HG02798 (cell line): ENCODE results near the gene ZNF574.

Source experiments
- ATAC-seq: cut with Tn5 transposase; IDR thresholded peaks from one replicate; pipeline ENCODE4 v1.9.1; 2021; ENCODE audit warnings: mild to moderate bottlenecking; ENCODE audit not compliant: unreplicated experiment, poor library complexity

ZNF574 gene

DNA sequence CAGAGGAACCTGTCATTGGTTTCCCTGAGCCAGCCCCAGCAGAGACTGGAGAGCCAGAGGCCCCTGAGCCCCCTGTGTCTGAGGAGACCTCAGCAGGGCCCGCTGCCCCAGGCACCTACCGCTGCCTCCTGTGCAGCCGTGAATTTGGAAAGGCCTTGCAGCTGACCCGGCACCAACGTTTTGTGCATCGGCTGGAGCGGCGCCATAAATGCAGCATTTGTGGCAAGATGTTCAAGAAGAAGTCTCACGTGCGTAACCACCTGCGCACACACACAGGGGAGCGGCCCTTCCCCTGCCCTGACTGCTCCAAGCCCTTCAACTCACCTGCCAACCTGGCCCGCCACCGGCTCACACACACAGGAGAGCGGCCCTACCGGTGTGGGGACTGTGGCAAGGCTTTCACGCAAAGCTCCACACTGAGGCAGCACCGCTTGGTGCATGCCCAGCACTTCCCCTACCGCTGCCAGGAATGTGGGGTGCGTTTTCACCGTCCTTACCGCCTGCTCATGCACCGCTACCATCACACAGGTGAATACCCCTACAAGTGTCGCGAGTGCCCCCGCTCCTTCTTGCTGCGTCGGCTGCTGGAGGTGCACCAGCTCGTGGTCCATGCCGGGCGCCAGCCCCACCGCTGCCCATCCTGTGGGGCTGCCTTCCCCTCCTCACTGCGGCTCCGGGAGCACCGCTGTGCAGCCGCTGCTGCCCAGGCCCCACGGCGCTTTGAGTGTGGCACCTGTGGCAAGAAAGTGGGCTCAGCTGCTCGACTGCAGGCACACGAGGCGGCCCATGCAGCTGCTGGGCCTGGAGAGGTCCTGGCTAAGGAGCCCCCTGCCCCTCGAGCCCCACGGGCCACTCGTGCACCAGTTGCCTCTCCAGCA lies 4.2 kb downstream of the ZNF574 start:
- no peak for ATAC-seq

DNA sequence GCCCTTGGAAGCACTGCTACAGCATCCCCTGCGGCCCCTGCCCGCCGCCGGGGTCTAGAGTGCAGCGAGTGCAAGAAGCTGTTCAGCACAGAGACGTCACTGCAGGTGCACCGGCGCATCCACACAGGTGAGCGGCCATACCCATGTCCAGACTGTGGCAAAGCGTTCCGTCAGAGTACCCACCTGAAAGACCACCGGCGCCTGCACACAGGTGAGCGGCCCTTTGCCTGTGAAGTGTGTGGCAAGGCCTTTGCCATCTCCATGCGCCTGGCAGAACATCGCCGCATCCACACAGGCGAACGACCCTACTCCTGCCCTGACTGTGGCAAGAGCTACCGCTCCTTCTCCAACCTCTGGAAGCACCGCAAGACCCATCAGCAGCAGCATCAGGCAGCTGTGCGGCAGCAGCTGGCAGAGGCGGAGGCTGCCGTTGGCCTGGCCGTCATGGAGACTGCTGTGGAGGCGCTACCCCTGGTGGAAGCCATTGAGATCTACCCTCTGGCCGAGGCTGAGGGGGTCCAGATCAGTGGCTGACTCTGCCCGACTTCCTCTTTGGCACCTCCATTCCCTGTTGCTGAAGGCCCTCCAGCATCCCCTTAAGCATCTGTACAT lies 4.9 kb downstream of the ZNF574 start:
- ATAC-seq = no peak

DNA sequence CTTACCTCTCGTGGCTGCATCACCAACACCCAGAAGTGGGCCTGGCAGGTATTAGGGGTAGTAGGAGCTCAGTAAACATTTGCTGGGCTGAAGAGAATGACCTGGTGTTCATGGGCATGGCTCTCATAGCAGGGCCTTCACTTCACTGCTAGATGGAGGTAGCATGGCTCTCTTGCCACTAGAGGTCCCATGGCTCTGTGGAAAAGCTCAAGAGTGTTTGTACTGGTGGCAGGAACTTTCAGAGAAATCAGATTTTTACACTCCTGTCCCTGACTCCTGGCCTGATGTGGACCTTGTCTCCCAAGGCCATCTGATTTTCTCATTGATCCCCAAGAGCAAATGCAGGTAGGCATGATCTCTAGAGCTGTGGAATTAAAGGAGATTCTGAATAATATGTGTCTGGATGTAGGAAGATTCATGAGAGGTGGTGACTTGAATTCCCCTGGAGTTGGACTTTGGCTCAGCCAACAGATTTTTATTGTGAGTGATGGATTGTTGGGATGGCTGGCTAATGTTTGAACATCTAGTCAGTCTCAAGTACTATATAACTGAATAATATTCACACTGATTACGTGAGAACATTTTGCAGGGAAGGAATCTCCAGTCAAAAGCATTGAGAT lies 5.7 kb downstream of the ZNF574 start:
- no peak for ATAC-seq

DNA sequence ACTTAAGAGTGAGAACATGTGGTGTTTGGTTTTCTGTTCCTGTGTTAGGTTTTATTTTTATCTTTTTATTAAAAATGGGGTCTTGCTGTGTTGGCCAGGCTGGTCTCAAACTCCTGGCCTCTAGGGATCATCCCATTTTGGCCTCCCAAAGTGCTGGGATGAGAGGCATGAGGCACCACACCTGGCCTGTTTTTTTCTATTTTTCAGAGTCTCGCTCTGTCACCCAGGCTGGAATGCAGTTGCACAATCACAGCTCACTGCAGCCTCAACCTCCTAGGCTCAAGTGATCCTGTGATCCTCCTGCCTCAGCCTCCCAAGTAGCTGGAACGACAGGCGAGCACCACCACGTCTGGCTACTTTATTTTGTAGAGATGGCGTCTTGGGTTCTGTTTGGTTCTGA lies 7.6 kb downstream of the ZNF574 start:
- ATAC-seq = no peak

DNA sequence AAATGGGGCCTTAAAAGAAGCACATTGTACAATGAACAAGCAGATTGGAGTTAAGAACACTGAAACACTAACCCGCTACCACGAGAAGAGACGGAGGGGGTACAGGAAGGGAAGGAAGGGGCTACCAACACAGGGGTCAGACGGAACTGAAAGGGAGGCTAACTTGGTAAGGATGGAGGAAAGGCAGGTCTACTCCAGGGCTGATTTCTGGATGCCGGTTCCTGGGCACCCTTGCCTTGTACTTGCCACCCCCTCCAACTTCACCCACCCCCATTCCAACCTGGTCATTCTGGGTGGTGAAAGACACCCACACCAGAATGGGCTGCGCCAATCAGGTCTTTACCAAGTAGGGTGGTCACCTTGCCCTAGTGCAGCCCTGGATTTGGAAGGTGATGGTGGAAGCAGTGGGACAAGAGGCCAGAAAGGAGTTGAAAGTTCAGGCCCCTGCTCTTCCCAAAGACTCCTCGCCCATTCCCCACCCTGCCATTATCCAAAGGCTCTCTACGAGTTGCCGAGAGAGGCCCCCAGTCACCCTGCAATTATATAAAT lies 10.3 kb downstream of the ZNF574 start:
- ATAC-seq = no peak

DNA sequence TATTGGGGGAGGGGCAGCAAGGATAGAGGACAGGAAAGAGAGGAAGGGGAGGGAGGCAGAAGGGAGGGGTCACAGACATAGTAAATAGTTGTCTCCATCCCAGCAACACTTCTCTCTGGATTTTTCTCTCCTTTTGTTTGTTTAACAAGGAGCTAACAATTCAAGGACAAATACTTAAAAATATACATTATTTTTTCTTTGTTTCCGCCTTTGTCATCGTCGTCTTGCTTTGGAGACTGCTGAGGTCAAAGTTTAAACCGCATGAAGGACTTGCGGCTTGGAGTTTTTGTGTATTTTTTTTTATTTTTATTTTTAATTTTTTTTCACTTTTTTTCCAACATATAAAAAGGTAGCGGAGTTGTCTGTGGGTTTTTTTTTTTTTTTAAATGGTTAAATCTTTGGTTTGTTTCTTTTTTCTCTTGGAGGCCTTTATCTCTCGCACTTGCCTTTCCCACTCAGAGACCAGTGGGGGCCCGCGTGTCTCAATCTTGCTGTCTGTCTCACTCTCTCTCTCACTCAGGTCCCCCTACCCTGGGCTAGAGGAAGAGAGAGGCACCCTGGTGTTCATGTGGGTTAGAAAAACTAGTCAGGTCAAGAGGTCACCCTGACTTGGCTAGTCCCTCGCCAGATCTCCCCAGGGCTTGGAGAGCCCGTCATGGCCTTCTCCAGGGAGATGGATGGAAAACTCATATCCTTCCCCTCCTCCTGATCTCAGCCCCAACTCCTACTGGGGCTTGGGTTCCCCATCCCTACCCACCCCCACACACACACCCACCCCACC lies 11.0 kb downstream of the ZNF574 start:
- ATAC-seq = no peak

DNA sequence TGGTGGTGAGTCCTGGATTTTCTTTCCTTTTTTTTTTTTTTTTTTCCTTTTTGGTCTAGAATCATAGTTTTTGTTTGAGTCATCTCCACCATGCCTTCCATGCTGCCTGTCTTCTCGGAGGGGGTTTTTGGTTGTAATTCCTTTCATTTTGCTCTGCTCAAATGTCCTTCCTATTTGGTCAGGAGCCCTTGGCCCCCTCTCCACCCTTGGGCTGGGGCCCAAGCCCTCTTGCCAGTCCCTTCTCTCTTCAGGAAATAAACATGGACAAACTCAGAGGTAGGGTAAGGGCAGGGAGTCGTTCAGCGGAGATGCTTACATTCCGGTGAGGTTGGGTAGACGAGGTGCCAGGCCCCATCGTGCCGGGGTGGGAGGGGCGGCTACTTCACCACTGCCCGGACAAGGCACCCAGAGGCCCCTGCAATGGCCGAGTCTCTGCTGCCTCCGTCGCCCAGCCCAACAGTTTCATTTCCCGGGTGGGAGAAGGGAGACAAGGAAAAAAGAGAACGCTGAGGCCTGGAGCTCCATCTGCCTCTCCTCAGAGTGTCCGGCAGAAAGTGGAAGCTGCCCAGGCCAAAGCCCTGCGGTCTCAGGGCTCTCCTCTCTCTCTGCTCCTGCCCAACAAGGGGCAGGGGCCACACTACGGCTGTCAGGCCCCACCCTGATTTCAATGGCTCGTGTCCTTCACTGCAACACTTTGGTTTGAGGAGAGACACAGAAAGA lies 12.7 kb downstream of the ZNF574 start:
- no peak for ATAC-seq

DNA sequence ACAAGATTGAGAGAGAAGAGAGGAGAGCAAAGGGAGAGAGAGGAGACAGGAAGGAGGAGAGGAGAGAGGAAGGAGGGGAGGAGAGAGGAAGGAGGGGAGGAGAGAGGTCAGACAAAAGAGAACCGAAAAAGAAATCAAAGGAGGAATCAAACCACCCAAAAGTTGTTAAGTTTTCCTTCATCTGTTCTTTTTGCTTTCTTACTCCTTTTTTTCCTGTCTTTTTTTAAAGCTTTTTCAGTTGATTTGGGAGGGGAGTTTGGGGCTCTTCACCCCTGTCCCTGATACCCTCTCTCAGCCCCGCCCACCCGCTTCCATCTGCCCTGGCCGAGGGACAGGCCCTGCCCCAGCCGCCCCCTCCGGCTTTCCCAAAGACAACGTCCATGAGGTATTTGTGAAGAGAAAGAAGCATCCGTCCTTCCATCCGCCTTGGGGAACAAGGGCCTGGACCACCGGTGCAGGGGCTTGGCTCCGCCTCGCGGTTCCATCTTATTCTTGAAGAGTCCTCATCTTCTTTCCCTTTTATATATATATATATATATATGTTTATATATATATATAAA lies 13.3 kb downstream of the ZNF574 start:
- no peak for ATAC-seq

DNA sequence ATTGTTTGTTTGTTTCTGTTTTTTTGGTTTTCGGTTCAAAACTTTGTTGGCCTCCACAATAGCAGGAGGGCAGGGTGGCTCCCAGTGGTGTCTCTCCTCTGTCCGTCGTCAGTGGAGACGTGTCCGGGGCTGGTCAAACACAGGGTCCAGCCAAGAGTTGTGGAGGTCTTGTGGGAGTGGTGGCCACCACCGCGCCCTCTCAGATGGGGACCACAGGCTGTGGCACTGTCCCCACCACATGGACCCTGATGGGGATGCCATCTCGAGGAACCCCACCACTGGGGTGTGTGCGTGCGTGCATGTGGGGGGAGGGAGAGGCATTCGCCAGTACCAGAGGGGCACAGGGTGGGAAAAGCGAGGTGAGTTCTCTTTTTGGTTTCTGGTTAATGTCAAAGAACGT lies 13.8 kb downstream of the ZNF574 start:
- no peak for ATAC-seq

DNA sequence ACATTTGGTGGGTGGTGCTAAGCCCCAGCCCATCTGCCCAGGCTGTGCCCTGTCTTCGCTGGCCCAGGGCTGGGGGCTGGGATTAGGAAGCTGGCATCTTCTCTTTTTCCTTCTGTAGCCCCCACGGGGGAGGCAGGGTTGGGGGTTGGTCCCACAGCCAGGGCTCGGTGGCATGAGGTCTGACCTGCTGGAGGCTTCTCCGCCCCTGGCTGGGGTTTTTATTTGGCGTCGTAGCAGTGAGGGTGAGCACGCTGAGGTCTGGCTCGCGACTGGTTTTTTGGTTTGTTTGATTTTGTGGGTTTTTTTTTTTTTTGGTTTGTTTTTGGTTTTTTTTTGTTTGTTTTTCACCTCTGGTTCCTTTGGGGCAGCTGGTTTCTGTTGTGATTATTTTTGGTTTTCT lies 14.7 kb downstream of the ZNF574 start:
- peak; percentile 58 for ATAC-seq

DNA sequence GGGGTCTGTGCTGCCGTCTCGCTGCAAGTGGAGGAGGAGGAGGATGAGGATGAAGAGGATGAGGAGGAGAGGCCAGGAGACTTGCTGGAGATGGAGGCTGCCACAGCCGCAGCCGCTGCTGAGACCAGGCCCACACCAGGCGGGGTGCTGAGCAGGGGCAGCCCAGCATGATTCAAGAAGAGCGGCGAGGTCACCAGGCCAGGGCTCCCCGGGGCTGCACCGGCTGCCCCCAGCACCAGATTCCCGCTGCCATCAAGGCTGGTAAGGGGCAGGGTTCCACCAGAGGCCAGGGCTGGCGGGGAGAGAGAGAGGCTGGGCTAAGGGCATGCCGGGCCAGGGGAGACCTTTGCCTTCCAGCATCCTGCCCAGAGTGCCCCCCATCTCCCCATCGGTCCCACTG lies 15.3 kb downstream of the ZNF574 start:
- ATAC-seq = no peak

DNA sequence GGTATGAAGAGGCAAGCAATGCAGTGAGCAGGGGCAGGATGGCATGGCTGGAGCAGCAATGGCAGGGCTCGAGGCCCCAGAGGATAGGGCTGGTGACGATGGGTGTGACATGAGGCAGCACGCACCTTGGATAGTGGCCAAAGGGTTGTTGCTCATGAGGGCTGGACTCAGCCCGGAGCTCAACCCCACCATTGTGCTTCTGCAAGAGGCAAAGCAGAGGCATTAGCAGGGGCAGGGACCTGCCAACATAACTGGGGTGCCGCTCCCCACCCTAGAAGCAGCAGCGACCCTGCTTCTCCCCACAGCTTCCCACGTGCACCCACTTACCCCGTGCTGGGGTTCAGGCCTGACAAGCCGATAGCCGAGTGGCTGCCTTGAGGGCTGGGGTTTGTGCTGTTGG lies 15.8 kb downstream of the ZNF574 start:
- ATAC-seq = no peak

DNA sequence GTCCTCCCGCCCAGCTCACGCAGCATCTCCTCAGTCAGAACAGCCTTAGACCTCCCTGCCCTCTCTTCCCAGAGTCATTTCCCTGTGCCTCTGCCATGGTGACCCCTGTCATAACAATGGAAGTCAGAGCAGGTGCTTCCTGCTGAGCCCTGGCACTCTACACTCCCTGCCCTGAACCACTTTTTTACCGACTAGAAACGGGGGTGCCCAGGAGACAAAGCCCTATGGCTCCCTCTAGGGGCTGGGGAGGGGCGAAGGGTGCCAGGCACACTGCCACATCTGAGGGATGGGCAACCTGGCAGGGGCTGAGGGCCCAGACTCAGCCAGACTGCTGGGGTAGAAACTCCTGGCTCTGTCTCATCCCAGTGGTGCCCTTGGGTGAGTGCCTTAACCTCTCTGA lies 16.4 kb downstream of the ZNF574 start:
- no peak for ATAC-seq

DNA sequence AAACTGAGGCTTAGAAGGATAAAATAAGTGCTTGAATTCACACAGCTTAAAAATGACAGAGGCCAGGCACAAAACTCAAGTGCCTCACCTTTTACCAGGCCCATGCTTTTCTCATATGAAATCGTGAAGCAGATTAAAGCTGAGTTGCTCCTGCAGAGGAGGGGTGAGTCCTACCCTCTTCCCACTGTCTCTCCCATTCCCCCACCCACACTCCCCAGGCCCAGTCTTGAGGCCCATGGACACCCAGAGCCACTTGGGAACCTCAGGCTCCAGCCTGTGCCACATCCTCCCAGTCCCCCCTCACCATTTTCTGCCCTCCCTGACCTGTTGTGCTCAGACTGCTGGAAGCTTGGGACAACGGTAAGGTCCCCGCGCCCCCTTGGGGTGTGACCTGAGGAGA lies 17.5 kb downstream of the ZNF574 start:
- no peak for ATAC-seq

DNA sequence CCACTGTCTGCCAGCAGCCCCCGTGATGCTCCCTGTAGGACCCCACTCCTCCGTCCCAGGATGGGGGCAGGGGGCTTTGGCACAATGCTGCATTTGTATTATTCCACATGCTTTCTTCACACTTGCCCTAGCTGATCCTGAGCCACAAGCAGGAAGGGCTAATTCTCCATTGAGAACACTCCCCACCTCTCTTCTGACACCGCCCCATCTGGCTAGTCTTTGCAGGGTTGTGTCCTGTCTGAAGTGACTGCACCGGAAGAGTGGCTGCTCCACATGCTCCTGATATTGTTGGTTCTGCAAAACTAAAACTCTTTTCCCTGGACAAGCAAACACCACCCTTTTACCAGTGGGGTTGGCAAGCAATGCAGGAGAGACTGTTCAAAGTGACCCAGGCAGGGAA lies 18.0 kb downstream of the ZNF574 start:
- no peak for ATAC-seq

DNA sequence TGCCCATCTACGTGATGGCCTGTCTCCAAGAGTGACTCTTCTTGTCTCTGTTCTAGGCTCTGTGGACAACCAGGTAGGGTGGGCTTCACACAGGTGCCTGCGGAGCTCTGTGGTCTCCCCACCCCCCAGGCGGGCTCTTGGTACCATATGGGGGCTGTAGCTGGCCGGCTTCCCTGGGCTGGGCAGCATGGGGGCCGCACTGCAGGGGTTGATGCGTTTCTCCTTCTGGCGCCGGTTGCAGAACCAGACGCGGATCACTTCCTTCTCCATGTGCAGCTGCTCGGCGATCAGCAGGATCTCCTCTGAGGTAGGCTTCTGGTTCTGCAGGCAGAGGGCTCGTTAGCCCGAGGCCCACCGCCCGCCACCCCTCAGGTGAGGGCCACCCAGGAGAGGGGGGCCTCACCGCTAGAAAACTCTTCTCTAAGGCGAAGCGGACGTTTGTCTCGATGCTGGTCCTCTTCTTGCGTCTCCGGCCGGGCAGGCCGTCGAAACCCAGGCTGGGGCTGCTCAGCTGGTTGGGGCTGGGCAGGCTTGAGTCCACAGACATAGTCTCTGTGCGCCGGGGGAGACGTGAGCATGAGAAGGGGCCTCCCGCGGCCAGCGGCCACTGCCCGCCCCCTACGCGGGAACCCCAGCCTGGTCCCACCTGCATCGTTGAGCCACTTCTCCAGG lies 19.3 kb downstream of the ZNF574 start:
- ATAC-seq = no peak

DNA sequence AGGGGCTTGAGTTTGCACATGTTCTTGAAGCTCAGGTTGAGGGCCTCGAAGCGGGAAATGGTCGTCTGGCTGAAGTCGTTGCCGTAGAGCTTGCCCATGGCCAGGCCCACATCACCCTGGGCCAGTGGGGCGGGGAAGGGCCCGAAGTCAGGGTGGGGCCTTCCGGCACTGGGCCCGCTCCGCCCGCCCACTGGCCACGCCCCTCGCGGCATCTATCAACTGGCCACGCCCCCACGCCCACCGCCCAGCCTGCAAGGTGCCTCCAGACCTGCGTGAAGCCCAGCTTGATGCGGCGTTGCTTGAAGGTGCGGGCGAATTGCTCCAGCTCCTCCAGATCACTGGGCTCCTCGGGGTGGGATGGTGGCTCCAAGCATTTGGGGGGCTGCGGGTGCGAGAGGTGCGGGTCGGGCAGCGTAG lies 19.9 kb downstream of the ZNF574 start:
- no peak for ATAC-seq

DNA sequence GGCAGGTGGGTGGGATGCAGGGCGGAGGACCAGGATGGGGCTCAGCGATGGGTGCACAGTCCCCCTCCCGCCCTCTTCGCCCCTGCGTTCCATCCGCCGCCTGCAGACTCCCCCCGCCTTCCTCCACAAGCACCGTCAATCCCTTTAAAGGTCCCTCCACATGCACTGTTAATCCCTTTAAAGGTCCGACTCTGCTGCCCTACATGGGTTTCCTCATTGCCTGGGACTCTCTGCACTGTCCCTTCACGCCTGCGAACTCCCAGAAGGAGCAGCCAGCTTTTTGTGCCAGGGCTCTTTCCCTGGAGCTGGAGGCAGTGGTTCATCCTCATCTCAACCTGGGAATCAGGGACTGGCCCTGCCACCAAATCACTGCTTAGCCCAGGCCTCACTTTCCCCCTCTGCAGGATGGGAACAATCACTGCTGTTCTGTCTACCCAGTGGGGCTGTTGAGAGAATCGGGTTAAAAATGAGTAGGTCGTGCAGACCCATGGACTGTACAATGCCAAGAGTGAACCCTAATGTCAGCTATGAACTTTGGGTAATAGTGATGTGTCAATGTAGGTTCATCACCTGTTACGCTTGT lies 20.4 kb downstream of the ZNF574 start:
- no peak for ATAC-seq

DNA sequence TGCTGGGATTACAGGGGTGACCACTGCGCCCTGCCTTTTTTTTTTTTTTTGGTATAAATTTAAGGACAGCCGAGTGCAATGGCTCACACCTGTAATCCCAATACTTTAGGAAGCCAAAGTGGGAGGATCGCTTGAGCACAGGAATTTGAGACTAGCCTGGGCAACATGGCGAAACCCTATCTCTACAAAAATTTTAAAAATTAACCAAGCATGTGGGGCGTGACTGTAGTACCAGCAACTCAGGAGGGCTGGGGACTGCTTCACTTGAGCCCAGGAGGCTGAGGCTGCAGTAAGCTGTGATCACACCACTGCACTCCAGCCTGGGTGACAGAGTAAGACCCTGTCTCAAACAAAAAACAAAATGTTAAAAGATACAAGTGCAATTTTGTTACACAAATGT lies 21.5 kb downstream of the ZNF574 start:
- ATAC-seq = no peak
